ENCODE results near the gene TMEM213.

TMEM213 gene

GRCh38 chr7:138838166-138838565 is 40.4 kb downstream of the TMEM213 start:
- H3K27me3 ChIP-seq (ENCODE audit: insufficient read depth, low read depth): no peaks in the 10 kb centered on the region
- H3K4me2 ChIP-seq: no peak overlapping the region
- no peak overlapping the region for H3K4me3 ChIP-seq (IDR thresholded peaks at IDR 0.05; ENCODE audit: insufficient read depth, low read depth, low read length)
- H3K9ac ChIP-seq: no peak overlapping the region
- no peaks in the 10 kb centered on the region for H3K79me2 ChIP-seq (ENCODE audit: insufficient read depth, low read depth)
- TF ChIP-seq CTCF (conservative IDR thresholded peaks at IDR 0.05; ENCODE audit: low read depth, low read length): no peak
- no peak overlapping the region for H2AFZ ChIP-seq (ENCODE audit: low read depth)
- no peaks in the 10 kb centered on the region for H4K20me1 ChIP-seq (ENCODE audit: insufficient read depth)
- H3K36me3 ChIP-seq (ENCODE audit: insufficient read depth): no peaks in the 10 kb centered on the region
- H3K4me1 ChIP-seq (ENCODE audit: low read depth, poor library complexity, severe bottlenecking): no peaks in the 10 kb centered on the region
- no peak overlapping the region for H3K27ac ChIP-seq

GRCh38 chr7:138842111-138842510 is 44.3 kb downstream of the TMEM213 start:
- H3K4me1 ChIP-seq (ENCODE audit: low read depth, poor library complexity, severe bottlenecking): no peaks in the 10 kb centered on the region
- H3K36me3 ChIP-seq (ENCODE audit: insufficient read depth): no peaks in the 10 kb centered on the region
- no peak for TF ChIP-seq CTCF (conservative IDR thresholded peaks at IDR 0.05; ENCODE audit: low read depth, low read length)
- H4K20me1 ChIP-seq (ENCODE audit: insufficient read depth): no peaks in the 10 kb centered on the region
- no peaks in the 10 kb centered on the region for H3K27me3 ChIP-seq (ENCODE audit: insufficient read depth, low read depth)
- no peak overlapping the region for H3K4me2 ChIP-seq
- no peaks in the 10 kb centered on the region for H3K79me2 ChIP-seq (ENCODE audit: insufficient read depth, low read depth)
- no peak overlapping the region for H2AFZ ChIP-seq (ENCODE audit: low read depth)
- H3K4me3 ChIP-seq (IDR thresholded peaks at IDR 0.05; ENCODE audit: insufficient read depth, low read depth, low read length): no peak overlapping the region
- H3K9ac ChIP-seq: no peak overlapping the region
- H3K27ac ChIP-seq: no peak overlapping the region

DNA sequence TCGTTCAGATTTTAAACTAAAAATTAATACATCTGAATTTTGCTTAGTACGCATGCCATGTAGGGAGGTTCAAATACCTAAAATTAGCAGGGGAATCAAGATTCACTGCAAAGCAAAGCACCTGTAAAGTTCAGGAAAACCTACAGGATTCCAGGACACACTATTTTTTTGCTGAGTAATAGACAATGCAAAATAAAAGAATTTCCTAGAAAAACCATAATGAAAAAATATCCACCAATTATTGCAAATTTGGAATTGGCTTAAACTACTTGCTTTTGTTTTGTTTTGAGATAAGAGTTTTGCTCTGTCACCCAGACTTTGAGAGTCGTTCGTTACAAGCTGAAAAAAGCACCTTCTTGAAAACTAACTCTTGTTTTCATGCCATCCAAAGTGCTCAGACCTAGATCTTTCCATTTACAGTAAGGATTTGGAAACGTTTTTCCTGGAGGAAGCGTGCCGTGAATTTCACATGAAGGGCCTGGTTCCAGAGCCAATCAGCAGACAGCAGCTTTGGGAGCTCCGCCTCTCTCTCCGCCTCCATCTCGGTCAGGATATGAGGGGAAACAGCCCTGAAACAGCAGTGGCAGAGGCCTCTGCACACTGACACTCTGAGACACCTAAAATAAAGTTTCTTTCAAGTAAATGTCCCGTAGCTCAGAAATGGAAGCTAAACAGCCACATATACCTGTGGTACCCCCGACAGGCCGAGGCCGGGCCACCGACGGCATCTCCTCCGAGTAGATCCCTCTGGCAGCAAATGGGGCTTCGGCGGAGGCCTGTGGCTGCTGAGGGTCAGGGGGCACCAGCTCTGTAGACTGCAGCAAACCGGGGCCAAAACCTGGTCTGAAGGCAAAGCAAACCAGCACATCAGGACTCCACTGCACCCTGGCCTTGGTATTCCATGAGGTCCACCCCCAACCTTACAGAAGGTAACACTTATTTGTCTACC is 46.1 kb downstream of the TMEM213 start:
- no peak overlapping the region for H3K27ac ChIP-seq
- no peak overlapping the region for H3K4me3 ChIP-seq (IDR thresholded peaks at IDR 0.05; ENCODE audit: insufficient read depth, low read depth, low read length)
- no peak overlapping the region for H3K9ac ChIP-seq
- H3K27me3 ChIP-seq (ENCODE audit: insufficient read depth, low read depth): no peaks in the 10 kb centered on the region
- TF ChIP-seq CTCF (conservative IDR thresholded peaks at IDR 0.05; ENCODE audit: low read depth, low read length): no peak
- no peak overlapping the region for H2AFZ ChIP-seq (ENCODE audit: low read depth)
- H3K4me1 ChIP-seq (ENCODE audit: low read depth, poor library complexity, severe bottlenecking): no peaks in the 10 kb centered on the region
- no peak overlapping the region for H3K4me2 ChIP-seq
- H3K79me2 ChIP-seq (ENCODE audit: insufficient read depth, low read depth): no peaks in the 10 kb centered on the region
- H4K20me1 ChIP-seq (ENCODE audit: insufficient read depth): no peaks in the 10 kb centered on the region
- no peaks in the 10 kb centered on the region for H3K36me3 ChIP-seq (ENCODE audit: insufficient read depth)

- H3K9ac ChIP-seq: no peak overlapping the region
- H3K27me3 ChIP-seq (ENCODE audit: insufficient read depth, low read depth): no peaks in the 10 kb centered on the region
- H2AFZ ChIP-seq (ENCODE audit: low read depth): no peak overlapping the region
- no peaks in the 10 kb centered on the region for H3K4me1 ChIP-seq (ENCODE audit: low read depth, poor library complexity, severe bottlenecking)
- no peak overlapping the region for H3K4me2 ChIP-seq
- H3K27ac ChIP-seq: no peak overlapping the region
- no peak for TF ChIP-seq CTCF (conservative IDR thresholded peaks at IDR 0.05; ENCODE audit: low read depth, low read length)
- no peaks in the 10 kb centered on the region for H4K20me1 ChIP-seq (ENCODE audit: insufficient read depth)
- H3K4me3 ChIP-seq (IDR thresholded peaks at IDR 0.05; ENCODE audit: insufficient read depth, low read depth, low read length): no peak overlapping the region
- H3K79me2 ChIP-seq (ENCODE audit: insufficient read depth, low read depth): no peaks in the 10 kb centered on the region
- H3K36me3 ChIP-seq (ENCODE audit: insufficient read depth): no peaks in the 10 kb centered on the region
These were observed 47.9 kb downstream of the TMEM213 start for GRCh38 chr7:138845711-138846110.
